Measurements from ENCODE around the gene EPHB2. TPM values are rescaled to one million over a fixed set of nuclear protein-coding genes. Genes with fewer than 3 reads are reported as not detected.

EPHB2 gene
- total and polyA plus RNA-seq, 9 donors = 2.5 to 55.1 (median 15.1) TPM

DNA sequence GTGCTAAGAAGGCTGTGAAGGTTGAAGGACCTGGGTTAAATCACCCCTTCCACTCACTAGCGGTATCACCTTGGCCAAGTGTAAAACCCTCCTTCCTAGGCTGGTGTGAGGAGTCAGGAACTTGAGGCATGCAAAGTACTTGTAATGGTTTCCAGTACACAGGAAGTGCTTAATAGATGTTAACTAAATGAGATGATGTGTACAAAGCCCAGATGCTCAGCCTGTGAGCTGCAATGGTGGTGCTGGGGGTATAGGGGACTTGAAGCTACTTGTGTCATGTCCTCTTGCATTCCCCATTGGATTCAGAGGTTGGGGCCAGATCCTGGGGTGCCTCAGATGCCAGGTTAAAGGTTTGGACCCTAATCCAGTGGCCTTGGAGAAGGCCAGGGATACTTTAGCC is 75.5 kb downstream of the EPHB2 start:
- intact Hi-C loops (cut with DNase I) = no loop called here
- Histone ChIP-seq H3K36me3 (no peaks in the 10 kb centered on the region), H3K27ac (no peak overlapping the region), H3K4me3 (no peak overlapping the region), H3K27me3 (no peaks in the 10 kb centered on the region), H3K9me3 (no peaks in the 10 kb centered on the region), H3K4me1 (ENCODE audit: insufficient read depth) (peaks cover 13% of the 10 kb centered on the region)
- 95 to 100% (median 98%) methylated on average over 1 of the region's 1 CpG for WGBS, 3 donors
- TF ChIP-seq CTCF (IDR thresholded peaks at IDR 0.05) (no peak), POLR2A (IDR thresholded peaks at IDR 0.05) (no peak), EP300 (IDR thresholded peaks at IDR 0.05) (no peak)
- DNase-seq = no peak

DNA sequence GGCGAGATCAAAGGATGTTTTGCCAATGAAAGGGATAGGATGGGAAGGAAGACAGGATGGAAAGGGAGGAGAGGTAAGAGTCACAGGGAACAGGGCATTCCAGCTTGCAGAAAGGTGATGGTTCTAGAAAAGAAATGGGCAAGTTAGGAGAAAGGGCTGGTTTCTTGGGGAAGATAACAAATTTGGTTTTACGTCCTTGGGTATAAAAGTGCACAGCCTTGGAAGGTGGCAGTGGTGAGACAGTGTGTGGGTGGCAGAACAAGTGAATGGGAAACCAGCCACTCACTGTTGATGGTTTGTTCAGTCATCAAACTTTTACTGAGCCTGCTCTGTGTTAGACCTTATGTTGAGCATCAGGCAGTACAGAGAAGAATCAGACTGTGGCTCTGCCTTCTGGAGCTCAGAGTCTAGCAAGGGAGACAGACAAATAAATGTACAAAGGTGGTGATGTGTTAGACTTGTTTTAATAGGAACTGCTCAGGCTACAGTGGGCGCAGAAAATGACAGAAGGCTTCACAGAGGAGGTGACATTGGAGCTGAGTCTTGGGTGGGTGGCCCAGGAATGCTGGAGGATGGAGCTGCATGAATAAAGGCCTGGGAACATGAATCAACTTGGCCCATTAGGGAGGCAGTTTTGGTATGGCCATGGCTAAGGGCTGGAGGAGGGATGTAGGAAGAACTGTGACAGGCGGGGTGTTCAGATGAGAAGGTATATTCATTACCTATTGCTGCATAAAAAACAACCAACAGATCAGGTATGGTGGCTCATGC is 76.3 kb downstream of the EPHB2 start:
- no peak overlapping the region for H3K27ac ChIP-seq
- WGBS, 3 donors = 92 to 97% (median 97%) methylated on average over 4 of the region's 4 CpGs
- H3K36me3 ChIP-seq = no peaks in the 10 kb centered on the region
- H3K4me3 ChIP-seq = no peak overlapping the region
- TF ChIP-seq EP300 (IDR thresholded peaks at IDR 0.05) (no peak), CTCF (IDR thresholded peaks at IDR 0.05) (no peak), POLR2A (IDR thresholded peaks at IDR 0.05) (no peak)
- no peaks in the 10 kb centered on the region for H3K9me3 ChIP-seq
- no peaks in the 10 kb centered on the region for H3K27me3 ChIP-seq
- intact Hi-C loops (cut with DNase I) = no loop called here
- peaks cover 15% of the 10 kb centered on the region for H3K4me1 ChIP-seq (ENCODE audit: insufficient read depth)
- DNase-seq = no peak

DNA sequence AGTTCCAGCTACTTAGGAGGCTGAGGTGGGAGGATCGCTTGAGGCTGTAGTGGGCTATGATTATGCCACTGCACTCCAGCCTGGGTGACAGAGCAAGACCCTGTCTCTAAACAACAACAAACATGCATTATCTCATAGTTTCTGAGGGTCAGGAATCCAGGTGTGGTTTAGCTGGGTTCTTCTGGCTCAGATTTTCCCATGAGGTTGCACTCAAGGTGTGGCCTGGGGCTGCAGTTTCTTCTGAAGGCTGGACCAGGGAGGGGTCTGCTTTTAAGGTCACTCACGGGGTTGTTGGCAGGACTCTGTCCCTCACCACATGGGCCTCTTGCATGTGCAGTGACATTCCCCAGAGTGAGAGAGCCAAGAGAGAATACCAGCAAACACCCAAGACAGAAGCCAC is 77.0 kb downstream of the EPHB2 start:
- Histone ChIP-seq H3K4me1 (ENCODE audit: insufficient read depth) (peaks cover 20% of the 10 kb centered on the region), H3K36me3 (no peaks in the 10 kb centered on the region), H3K9me3 (no peaks in the 10 kb centered on the region), H3K27ac (no peak overlapping the region), H3K27me3 (no peaks in the 10 kb centered on the region), H3K4me3 (no peak overlapping the region)
- 90 to 95% (median 92%) methylated on average over 2 of the region's 2 CpGs for WGBS, 3 donors
- intact Hi-C loops (cut with DNase I) = no loop called here
- TF ChIP-seq EP300 (IDR thresholded peaks at IDR 0.05) (no peak), CTCF (IDR thresholded peaks at IDR 0.05) (no peak), POLR2A (IDR thresholded peaks at IDR 0.05) (no peak)
- DNase-seq = no peak

DNA sequence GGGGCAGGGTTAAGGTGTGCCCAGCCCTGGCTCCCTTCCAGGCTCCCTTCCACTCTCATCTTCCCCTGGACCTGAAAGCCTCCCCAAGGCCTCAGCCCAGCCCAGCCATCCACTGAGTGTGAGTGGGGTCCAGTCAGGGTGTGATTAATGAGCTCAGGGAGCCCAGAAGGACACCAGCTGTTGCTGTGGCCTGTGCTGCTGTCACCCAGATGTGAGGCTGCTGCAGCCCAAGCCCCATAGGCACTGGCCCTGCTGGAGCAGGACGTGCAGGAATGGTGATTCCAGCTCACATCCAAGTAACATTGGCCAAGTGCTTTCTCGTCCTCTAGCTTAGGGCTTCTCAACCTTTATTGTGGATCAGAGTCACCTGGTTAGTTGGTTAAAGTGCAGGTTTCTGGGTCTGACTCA is 77.6 kb downstream of the EPHB2 start:
- Histone ChIP-seq H3K9me3 (no peaks in the 10 kb centered on the region), H3K27ac (peak overlapping the region in 1 of 2 donors; percentile 48), H3K4me3 (no peak overlapping the region), H3K4me1 (ENCODE audit: insufficient read depth) (peaks cover 21% of the 10 kb centered on the region), H3K27me3 (no peaks in the 10 kb centered on the region), H3K36me3 (no peaks in the 10 kb centered on the region)
- 16 to 24% (median 19%) methylated on average over 2 of the region's 2 CpGs for WGBS, 3 donors
- intact Hi-C loops (cut with DNase I) = no loop called here
- DNase-seq = no peak
- TF ChIP-seq EP300 (IDR thresholded peaks at IDR 0.05) (no peak), POLR2A (IDR thresholded peaks at IDR 0.05) (no peak), CTCF (IDR thresholded peaks at IDR 0.05) (no peak)
